A549 (cell line): ENCODE data around the gene SCARB1. TPM values are rescaled to one million over a fixed set of nuclear protein-coding genes. Genes with fewer than 3 reads are reported as not detected.

Experiments
- ATAC-seq, 2 experiments: fragments of 200-7000 bp in 1 of 2; fragments of >200 bp in 1 of 2; cut with Nextera tagmentation in 1 of 2; cut with Tn5 transposase in 1 of 2; 3 replicates each; pipeline versions ENCODE4 v1.8.0 to v1.9.1; 2018 to 2020; ENCODE audit warnings: mild to moderate bottlenecking in 1 of 2, moderate library complexity in 1 of 2
- CTCF ChIA-PET: fragments of 300-600 bp; sonication (Branson Sonifier 250); formaldehyde crosslinking; extraction: SDS; loops from one replicate; lab custom pipeline; 2021; ENCODE audit warnings: antibody characterized with exemption, inconsistent platforms; lab: Yijun Ruan, JAX
- POLR2A ChIA-PET: fragments of 350-600 bp; formaldehyde crosslinking; extraction: SDS; loops from one replicate; lab custom pipeline; 2021; ENCODE audit warnings: antibody characterized with exemption, inconsistent platforms; lab: Yijun Ruan, JAX
- DNase-seq, 2 experiments: peaks; one replicate each; pipeline versions ENCODE4 v3.0.0 to v3.0.0-alpha.2; 2011 to 2016; ENCODE audit warnings: low read depth in 1 of 2, low spot score in 1 of 2
- FAIRE-seq: peaks from 2 replicates; lab custom pipeline; 2011; peaks lifted over from hg19 to GRCh38; lab: Jason Lieb, UNC
- H3K27ac ChIP-seq, 2 experiments: fragments of >200 bp; sonication (Bioruptor Twin); formaldehyde crosslinking; 3 replicates each; pipeline ENCODE4 v1.5.1; 2016 to 2017
- H3K4me1 ChIP-seq: fragments of >200 bp; sonication (Bioruptor Twin); formaldehyde crosslinking; 3 replicates; pipeline ENCODE4 v1.6.1; 2016
- H3K4me2 ChIP-seq: fragments of >200 bp; sonication (Bioruptor Twin); formaldehyde crosslinking; 3 replicates; pipeline ENCODE4 v1.6.1; 2016
- H3K4me3 ChIP-seq: fragments of >200 bp; sonication (Bioruptor Twin); formaldehyde crosslinking; 3 replicates; pipeline ENCODE4 v1.5.1; 2016
- H3K9me3 ChIP-seq: fragments of >200 bp; sonication (Bioruptor Twin); formaldehyde crosslinking; 3 replicates; pipeline ENCODE4 v1.6.1; 2016
- CHD2 ChIP-seq: fragments of 150-350 bp; IDR thresholded peaks from 2 replicates; pipeline ENCODE4 v1.6.1; 2014; ENCODE audit warnings: low read length; ENCODE audit not compliant: partially characterized antibody
- CHD4 ChIP-seq: fragments of 200-600 bp; sonication (generic); IDR thresholded peaks from 2 replicates; pipeline ENCODE4 v1.6.1; 2016; ENCODE audit warnings: antibody characterized with exemption, mild to moderate bottlenecking, borderline replicate concordance
- EHMT2 ChIP-seq: fragments of 200-600 bp; sonication (generic); IDR thresholded peaks from 2 replicates; pipeline ENCODE4 v1.6.1; 2016; ENCODE audit warnings: antibody characterized with exemption, low read depth, mild to moderate bottlenecking, moderate library complexity
- ESRRA ChIP-seq: fragments of 150-350 bp; IDR thresholded peaks from 2 replicates; pipeline ENCODE4 v1.6.1; 2014; ENCODE audit warnings: mild to moderate bottlenecking, low read length, borderline replicate concordance
- FOXS1 ChIP-seq: fragments of 250-450 bp; sonication (Bioruptor Pico); IDR thresholded peaks from 2 replicates; pipeline ENCODE4 v1.5.0; 2020; ENCODE audit warnings: mild to moderate bottlenecking, moderate library complexity
- GATA3 ChIP-seq: IDR thresholded peaks from 2 replicates; pipeline ENCODE4 v1.6.1; 2012; ENCODE audit warnings: borderline replicate concordance
- HDAC2 ChIP-seq: fragments of 200-600 bp; sonication (generic); IDR thresholded peaks from 2 replicates; pipeline ENCODE4 v1.6.1; 2016
- HES2 ChIP-seq: fragments of >200 bp; sonication (Bioruptor Twin); formaldehyde crosslinking; IDR thresholded peaks from 2 replicates; pipeline ENCODE4 v1.6.1; 2016
- HEYL ChIP-seq: fragments of 250-450 bp; sonication (Bioruptor Pico); IDR thresholded peaks from 2 replicates; pipeline ENCODE4 v1.8.0; 2021; ENCODE audit warnings: mild to moderate bottlenecking, moderate library complexity
- JUNB ChIP-seq: fragments of >200 bp; sonication (Bioruptor Twin); formaldehyde crosslinking; IDR thresholded peaks from 2 replicates; pipeline ENCODE4 v1.6.1; 2016
- MAFK ChIP-seq: fragments of 450-650 bp; IDR thresholded peaks from 2 replicates; pipeline ENCODE4 v1.6.1; 2014; ENCODE audit not compliant: partially characterized antibody
- MAX ChIP-seq: IDR thresholded peaks from 2 replicates; pipeline ENCODE4 v1.6.1; 2012
- MYC ChIP-seq: IDR thresholded peaks from 2 replicates; pipeline ENCODE4 v1.6.1; 2012; ENCODE audit warnings: mild to moderate bottlenecking, inconsistent platforms, low read length, improper control_type of control experiment, borderline replicate concordance
- NR3C1 ChIP-seq: fragments of >200 bp; sonication (Bioruptor Twin); formaldehyde crosslinking; IDR thresholded peaks from 3 replicates; pipeline ENCODE4 v1.6.1; 2017
- RARB ChIP-seq: fragments of 250-450 bp; sonication (Bioruptor Pico); IDR thresholded peaks from 2 replicates; pipeline ENCODE4 v1.8.0; 2021; ENCODE audit warnings: mild to moderate bottlenecking, moderate library complexity
- RFX5 ChIP-seq: fragments of 450-650 bp; IDR thresholded peaks from 2 replicates; pipeline ENCODE4 v1.7.1; 2014; ENCODE audit warnings: antibody characterized with exemption, mild to moderate bottlenecking, moderate library complexity
- RNF2 ChIP-seq: fragments of 200-600 bp; sonication (generic); IDR thresholded peaks from 2 replicates; pipeline ENCODE4 v1.6.1; 2016; ENCODE audit warnings: low read depth, mild to moderate bottlenecking, antibody characterized with exemption, moderate library complexity, borderline replicate concordance
- SMC3 ChIP-seq: fragments of >200 bp; sonication (Bioruptor Twin); formaldehyde crosslinking; IDR thresholded peaks from 3 replicates; pipeline ENCODE4 v1.6.1; 2018; ENCODE audit warnings: inconsistent platforms
- TP53 ChIP-seq: fragments of 250-450 bp; sonication (Bioruptor Pico); IDR thresholded peaks from 2 replicates; pipeline ENCODE4 v1.5.0; 2021; ENCODE audit warnings: mild to moderate bottlenecking, moderate library complexity
- USF2 ChIP-seq: fragments of 450-650 bp; IDR thresholded peaks from 2 replicates; pipeline ENCODE4 v1.6.1; 2014; ENCODE audit warnings: antibody characterized with exemption
- ZC3H11A ChIP-seq: fragments of 450-650 bp; IDR thresholded peaks from 2 replicates; pipeline ENCODE4 v1.6.1; 2014; ENCODE audit warnings: antibody characterized with exemption, mild to moderate bottlenecking
- ZFP36 ChIP-seq: fragments of 450-650 bp; IDR thresholded peaks from 2 replicates; pipeline ENCODE4 v1.6.1; 2014; ENCODE audit warnings: borderline replicate concordance; ENCODE audit not compliant: partially characterized antibody
- ZNF302 ChIP-seq: fragments of 250-450 bp; sonication (Bioruptor Pico); IDR thresholded peaks from 2 replicates; pipeline ENCODE4 v1.9.0; 2021; ENCODE audit warnings: inconsistent platforms, mild to moderate bottlenecking, moderate library complexity
- WGBS: methylation state at CpG from one replicate; pipeline ENCODE4 v1.1.6; 2017; ENCODE audit errors: missing lambda C conversion rate; 5-methylcytosine and 5-hydroxymethylcytosine counted together
- polyA plus RNA-seq, 4 experiments: library from polyadenylated mRNA; depleted of rRNA in 3 of 4; stranded (reverse); fragments of >200 nt; fragmentation: RNase III in 1 of 4; extraction: RNeasy Plus Mini Kit Qiagen cat#74134 plus additional on column Dnase treatment in 1 of 4; gene quantifications; 2 replicates in 3 of 4; 3 replicates in 1 of 4; pipeline ENCODE4 v1.2.3, GENCODE V29; 2011 to 2017

Gene SCARB1
- polyA plus RNA-seq, 2 of the 4 experiments (the other 2 are of a cell fraction): 81.1 to 154 TPM

GRCh38 chr12:124849382-124849781 is 14.3 kb downstream of the SCARB1 start:
- Histone ChIP-seq H3K9me3 (no peaks in the 10 kb centered on the region), H3K27ac (peak overlapping the region in 1 of 2 experiments; percentile 22; a peak in 2 of 6 replicates), H3K4me1 (peaks cover 48% of the 10 kb centered on the region), H3K4me3 (no peak overlapping the region), H3K4me2 (no peak overlapping the region)
- ATAC-seq (no peak), DNase-seq (no peak), FAIRE-seq (no peak)
- TF ChIP-seq HEYL (CRISPR knock-in tag) (no peak), RNF2 (no peak), HDAC2 (no peak), ZC3H11A (no peak), GATA3 (no peak), TP53 (CRISPR knock-in tag) (no peak), USF2 (no peak), ESRRA (no peak), RFX5 (no peak), SMC3 (no peak), JUNB (no peak), FOXS1 (CRISPR knock-in tag) (no peak), HES2 (no peak), ZNF302 (no peak), MAX (no peak), EHMT2 (no peak), MYC (no peak)
- CTCF ChIA-PET: interaction anchor here (1.2 kb wide), 1 partner anchor 23 kb away, joined by 3 read pairs; no protein-coding TSS in a partner anchor
- POLR2A ChIA-PET: no interaction called here
- WGBS: 83% methylated on average over 8 of the region's 8 CpGs

GRCh38 chr12:124848621-124849380 is 14.9 kb downstream of the SCARB1 start:
- WGBS: 89% methylated on average over 17 of the region's 17 CpGs
- TF ChIP-seq HES2: no peak
- TF ChIP-seq MAX: no peak
- TF ChIP-seq CHD4: no peak
- no peak for TF ChIP-seq CHD2
- TF ChIP-seq MAFK: no peak
- TF ChIP-seq RARB (CRISPR knock-in tag): no peak
- no peak for TF ChIP-seq ESRRA
- TF ChIP-seq HDAC2: no peak
- TF ChIP-seq NR3C1: no peak
- TF ChIP-seq ZFP36: no peak

More at GRCh38 chr12:124848621-124849380, 14.9 kb downstream of the SCARB1 start:
- Histone ChIP-seq H3K9me3 (no peaks in the 10 kb centered on the region), H3K4me3 (no peak overlapping the region), H3K27ac (peak overlapping the region in 1 of 2 experiments; percentile 22; a peak in 2 of 6 replicates), H3K4me1 (peaks cover 43% of the 10 kb centered on the region), H3K4me2 (no peak overlapping the region)
- ChIA-PET CTCF (interaction anchor here (1.2 kb wide), 1 partner anchor 22 kb away, joined by 3 read pairs; no protein-coding TSS in a partner anchor), POLR2A (no interaction called here)
- no peak for FAIRE-seq
- DNase-seq: no peak
- no peak for ATAC-seq
